Liver (tissue), 3 donors: Measurements from ENCODE around the gene DEDD2.

Experiments used
- CTCF ChIP-seq: fragments of 150-350 bp; IDR thresholded peaks from 2 replicates; pipeline ENCODE4 v1.5.1; 2017; ENCODE audit warnings: improper control_type of control experiment, low read depth, low read length; ENCODE audit not compliant: missing input control
- GABPA ChIP-seq, 2 donors: IDR thresholded peaks in 1 of 2; conservative IDR thresholded peaks in 1 of 2; 2 replicates each; pipeline ENCODE4 v1.6.1; 2016; ENCODE audit warnings: antibody characterized with exemption in 2 of 2, mild to moderate bottlenecking in 1 of 2, moderate library complexity in 1 of 2
- donor health status: healthy.
- donor health status: healthy.

GRCh38 chr19:42178791-42179674 is 38.4 kb downstream of the DEDD2 start:
- TF ChIP-seq CTCF (no peak), GABPA (IDR thresholded peaks at IDR 0.05 in 1 of 2, conservative IDR thresholded peaks at IDR 0.05 in 1 of 2) (no peak)
